ENCODE results near the gene VAPA. TPM values are rescaled to one million over a fixed set of nuclear protein-coding genes. Genes with fewer than 3 reads are reported as not detected.

The VAPA gene
- total and polyA plus RNA-seq, 10 of the 15 experiments (the other 5 are each of a cell fraction or from before 2014, with no cell fraction given): 70.9 to 252 (median 166) TPM

DNA sequence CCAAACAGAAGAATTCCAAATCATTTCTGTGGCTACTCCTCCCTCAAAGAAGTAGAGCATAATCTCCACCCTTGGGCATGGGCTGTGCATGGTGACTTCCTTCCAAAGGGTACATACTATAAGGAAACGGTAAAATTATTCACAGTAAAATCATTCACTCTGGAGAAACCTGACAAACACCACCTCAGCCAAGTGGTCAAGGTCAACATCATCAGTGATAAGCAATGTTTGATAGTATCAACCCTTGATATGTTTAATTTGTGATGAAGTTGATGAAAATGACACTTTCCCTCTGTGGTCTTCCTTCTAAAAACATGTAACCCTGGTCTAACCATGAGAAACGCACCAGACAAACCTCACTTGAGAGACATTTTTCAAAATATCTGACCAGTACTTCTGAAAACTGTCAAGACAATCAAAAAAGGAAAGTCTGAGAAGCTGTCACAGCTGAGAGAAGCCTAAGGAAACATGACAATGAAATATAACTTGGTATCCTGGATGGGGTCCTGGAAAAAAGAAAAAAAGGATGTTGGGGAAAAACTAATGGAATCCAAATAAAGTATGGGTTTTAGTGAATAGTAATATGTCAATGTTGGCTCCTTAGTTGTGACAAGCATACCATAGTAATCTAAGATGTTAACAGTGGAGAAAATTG is 37.5 kb upstream of the VAPA start:
- Histone ChIP-seq H3K4me1 (ENCODE audit: control insufficient read depth, insufficient read depth, low read length) (no peaks in the 10 kb centered on the region), H3K79me2 (ENCODE audit: control insufficient read depth, insufficient read depth, low read length) (no peaks in the 10 kb centered on the region), H3K4me2 (ENCODE audit: control insufficient read depth, insufficient read depth) (no peak overlapping the region), H3K9me3 (replicated peaks; ENCODE audit: control insufficient read depth, insufficient read depth, low read length) (no peaks in the 10 kb centered on the region; the same call in 2 of the 3 replicates), H2AFZ (ENCODE audit: control insufficient read depth, low read depth, low read length) (no peak overlapping the region), H3K27ac (ENCODE audit: control insufficient read depth, insufficient read depth) (no peak overlapping the region), H3K36me3 (ENCODE audit: control insufficient read depth in 2 of 2, insufficient read depth in 2 of 2, low read length in 1 of 2) (no peaks in the 10 kb centered on the region), H3K9ac (ENCODE audit: control insufficient read depth, insufficient read depth, low read length) (no peak overlapping the region), H3K27me3 (replicated peaks in 1 of 2; ENCODE audit: control insufficient read depth in 2 of 2, insufficient read depth in 2 of 2, low read length in 1 of 2) (no peaks in the 10 kb centered on the region; a peak in 1 of 4 replicates), H4K20me1 (ENCODE audit: control insufficient read depth, insufficient read depth) (no peaks in the 10 kb centered on the region), H3K4me3 (no peak overlapping the region)
- CTCF ChIA-PET: no interaction called here
- TF ChIP-seq YY1 (IDR thresholded peaks at IDR 0.05; ENCODE audit: low read depth, low read length) (no peak), RELA (IDR thresholded peaks at IDR 0.05; ENCODE audit: borderline replicate concordance, partially characterized antibody) (no peak), EED (IDR thresholded peaks at IDR 0.05; ENCODE audit: low read depth) (no peak), PML (IDR thresholded peaks at IDR 0.05; ENCODE audit: low read length) (no peak), ETV6 (conservative IDR thresholded peaks at IDR 0.05 in 1 of 2, IDR thresholded peaks at IDR 0.05 in 1 of 2; ENCODE audit: borderline replicate concordance in 1 of 2, low read depth in 1 of 2) (no peak), FOXK2 (IDR thresholded peaks at IDR 0.05) (no peak), TCF7 (IDR thresholded peaks at IDR 0.05; ENCODE audit: borderline replicate concordance) (no peak)
- TF ChIP-seq, protein P1, sequence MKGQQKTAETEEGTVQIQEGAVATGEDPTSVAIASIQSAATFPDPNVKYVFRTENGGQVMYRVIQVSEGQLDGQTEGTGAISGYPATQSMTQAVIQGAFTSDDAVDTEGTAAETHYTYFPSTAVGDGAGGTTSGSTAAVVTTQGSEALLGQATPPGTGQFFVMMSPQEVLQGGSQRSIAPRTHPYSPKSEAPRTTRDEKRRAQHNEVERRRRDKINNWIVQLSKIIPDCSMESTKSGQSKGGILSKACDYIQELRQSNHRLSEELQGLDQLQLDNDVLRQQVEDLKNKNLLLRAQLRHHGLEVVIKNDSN (IDR thresholded peaks at IDR 0.05; ENCODE audit: borderline replicate concordance, extremely low read length, insufficient read depth, low read depth, low read length): no peak
- DNase-seq (ENCODE audit: low read depth, low spot score) (no peak), ATAC-seq (no peak), FAIRE-seq (no peak)
- RAD21 ChIA-PET (ENCODE audit: unreplicated experiment): no interaction called here
- BruUV-seq (replicated peaks): no TSS peak
- SMC1A ChIA-PET (ENCODE audit: uncharacterized antibody, unreplicated experiment): no interaction called here
- POLR2A ChIA-PET: interaction anchor here (1.0 kb wide), 1 partner anchor 15 kb away, joined by 3 read pairs; no protein-coding TSS in a partner anchor
- in situ Hi-C loops (cut with MboI) (no loop called here), intact Hi-C loops (cut with micrococcal nuclease; ENCODE audit: unreplicated experiment) (loop anchor here (10.0 kb wide), 1 partner anchor 68 kb away; no protein-coding TSS in a partner anchor)
- 93% methylated on average over 2 of the region's 2 CpGs for WGBS (ENCODE audit: insufficient coverage, insufficient replicate concordance, low lambda C conversion rate, missing lambda C conversion rate)

Data from GM12878 (cell line).